Peyer's patch (tissue), 4 donors: ENCODE results near the gene LYST.

ENCODE experiments used
- CTCF ChIP-seq, 6 experiments: fragments of 450-650 bp in 4 of 6; fragments of 200-600 bp in 2 of 6; sonication (generic) in 1 of 6; IDR thresholded peaks; one replicate each; pipeline ENCODE4 v1.5.1; 2017 to 2019; ENCODE audit warnings: antibody characterized with exemption in 6 of 6, mild to moderate bottlenecking in 3 of 6, moderate library complexity in 1 of 6
- POLR2A ChIP-seq, 2 donors: fragments of 450-650 bp; IDR thresholded peaks; one replicate each; pipeline ENCODE4 v1.5.1; 2017; ENCODE audit warnings: antibody characterized with exemption in 2 of 2, mild to moderate bottlenecking in 2 of 2, moderate library complexity in 2 of 2

GRCh38 chr1:235628316-235629005, 238.2 kb downstream of the LYST start:
- no peak for TF ChIP-seq CTCF (IDR thresholded peaks at IDR 0.05)
- no peak for TF ChIP-seq POLR2A (IDR thresholded peaks at IDR 0.05)
